Sigmoid colon (tissue), 7 donors: ENCODE results near the gene EME2. TPM values are rescaled to one million over a fixed set of nuclear protein-coding genes. Genes with fewer than 3 reads are reported as not detected.

ENCODE experiments used
- DNase-seq: peaks from one replicate; pipeline ENCODE4 v3.0.0-alpha.2; 2019
- H3K27ac ChIP-seq, 4 donors: fragments of 200-600 bp; sonication (generic); one replicate each; pipeline ENCODE4 v1.5.1; 2016 to 2019; ENCODE audit warnings: mild to moderate bottlenecking in 1 of 4
- H3K27me3 ChIP-seq, 3 donors: fragments of 200-600 bp; sonication (generic); one replicate each; pipeline ENCODE4 v1.5.1; 2019; ENCODE audit warnings: mild to moderate bottlenecking in 1 of 3
- H3K36me3 ChIP-seq, 4 donors: fragments of 200-600 bp; sonication (generic); one replicate each; pipeline ENCODE4 v1.5.1; 2016 to 2019
- H3K4me1 ChIP-seq, 4 donors: fragments of 200-600 bp; sonication (generic); one replicate each; pipeline ENCODE4 v1.5.1; 2017 to 2019
- H3K4me3 ChIP-seq, 4 donors: fragments of 200-600 bp; sonication (generic); one replicate each; pipeline ENCODE4 v1.5.1; 2017 to 2019; ENCODE audit warnings: mild to moderate bottlenecking in 2 of 4, moderate library complexity in 1 of 4
- H3K9me3 ChIP-seq, 4 donors: fragments of 200-600 bp in 3 of 4; sonication (generic) in 3 of 4; one replicate each; pipeline versions ENCODE4 v1.5.1 to v1.6.1; 2013 to 2019
- EP300 ChIP-seq, 4 donors: sonication (generic); formaldehyde crosslinking; IDR thresholded peaks; one replicate each; pipeline ENCODE4 v1.6.1; 2017; ENCODE audit warnings: antibody characterized with exemption in 4 of 4
- POLR2A ChIP-seq, 2 donors: fragments of 450-650 bp; IDR thresholded peaks; one replicate each; pipeline ENCODE4 v1.6.1; 2016; ENCODE audit warnings: antibody characterized with exemption in 2 of 2, mild to moderate bottlenecking in 2 of 2, moderate library complexity in 2 of 2
- POLR2AphosphoS5 ChIP-seq, 4 donors: sonication (generic); formaldehyde crosslinking; IDR thresholded peaks; one replicate each; pipeline ENCODE4 v1.6.1; 2017; ENCODE audit warnings: antibody characterized with exemption in 4 of 4
- WGBS, 2 donors: extraction: QIAGEN DNeasy Blood & Tissue Kit; methylation state at CpG; one replicate each; pipeline ENCODE4 v1.1.7; 2013; 5-methylcytosine and 5-hydroxymethylcytosine counted together
- intact Hi-C: fragments of 100-400 bp; cut with DNase I; formaldehyde crosslinking; loops from one replicate; pipeline ENCODE4 v1.15.1; 2023
- polyA plus RNA-seq, 3 donors: library from polyadenylated mRNA; stranded (reverse); fragments of 200-250 nt; gene quantifications; one replicate each; pipeline ENCODE4 v1.2.3, GENCODE V29; 2013
- total RNA-seq, 4 donors: library from RNA; depleted of rRNA; stranded (reverse); fragments of >200 nt; gene quantifications; one replicate each; pipeline ENCODE4 v1.1.0, GENCODE V29; 2016
- TF ChIP-seq, protein P1 (sequence below), 4 experiments: fragments of 450-650 bp in 3 of 4; fragments of 200-600 bp in 1 of 4; IDR thresholded peaks; one replicate each; pipeline ENCODE4 v1.5.1; 2016 to 2019; ENCODE audit warnings: antibody characterized with exemption in 4 of 4, mild to moderate bottlenecking in 3 of 4, moderate library complexity in 2 of 4
- donor health status: healthy with polysubstance abuse.
- donor health status: Bipolar disorder and iron deficiency.
- donor health status: healthy.

EME2 gene
- total and polyA plus RNA-seq, 7 donors, result 1.8 to 17.1 (median 5.2) TPM

DNA sequence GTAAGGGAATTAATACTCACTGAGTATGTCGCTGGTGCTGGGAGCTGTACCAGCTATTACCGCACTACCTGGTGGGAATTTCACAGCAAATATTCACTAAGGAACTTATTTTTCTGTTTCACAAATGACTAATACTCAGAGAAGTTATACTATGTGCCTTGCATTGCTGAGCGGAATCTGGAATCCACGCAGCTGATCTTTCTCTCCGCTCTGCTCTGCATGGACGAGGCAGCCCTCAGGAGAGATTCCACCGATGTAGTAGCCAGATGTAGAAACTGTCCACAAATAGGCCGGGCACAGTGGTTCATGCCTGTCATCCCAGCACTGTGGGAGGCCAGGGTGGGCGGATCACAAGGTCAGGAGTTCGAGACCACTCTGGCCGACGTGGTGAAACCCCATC is 18.4 kb upstream of the EME2 start:
- no peaks in the 10 kb centered on the region for H3K9me3 ChIP-seq
- no peak overlapping the region for H3K27ac ChIP-seq
- WGBS, 2 donors, result 95 to 96% methylated on average over 12 of the region's 12 CpGs
- no peak for DNase-seq
- H3K4me1 ChIP-seq, result no peaks in the 10 kb centered on the region
- TF ChIP-seq, protein P1, sequence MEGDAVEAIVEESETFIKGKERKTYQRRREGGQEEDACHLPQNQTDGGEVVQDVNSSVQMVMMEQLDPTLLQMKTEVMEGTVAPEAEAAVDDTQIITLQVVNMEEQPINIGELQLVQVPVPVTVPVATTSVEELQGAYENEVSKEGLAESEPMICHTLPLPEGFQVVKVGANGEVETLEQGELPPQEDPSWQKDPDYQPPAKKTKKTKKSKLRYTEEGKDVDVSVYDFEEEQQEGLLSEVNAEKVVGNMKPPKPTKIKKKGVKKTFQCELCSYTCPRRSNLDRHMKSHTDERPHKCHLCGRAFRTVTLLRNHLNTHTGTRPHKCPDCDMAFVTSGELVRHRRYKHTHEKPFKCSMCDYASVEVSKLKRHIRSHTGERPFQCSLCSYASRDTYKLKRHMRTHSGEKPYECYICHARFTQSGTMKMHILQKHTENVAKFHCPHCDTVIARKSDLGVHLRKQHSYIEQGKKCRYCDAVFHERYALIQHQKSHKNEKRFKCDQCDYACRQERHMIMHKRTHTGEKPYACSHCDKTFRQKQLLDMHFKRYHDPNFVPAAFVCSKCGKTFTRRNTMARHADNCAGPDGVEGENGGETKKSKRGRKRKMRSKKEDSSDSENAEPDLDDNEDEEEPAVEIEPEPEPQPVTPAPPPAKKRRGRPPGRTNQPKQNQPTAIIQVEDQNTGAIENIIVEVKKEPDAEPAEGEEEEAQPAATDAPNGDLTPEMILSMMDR (IDR thresholded peaks at IDR 0.05), result no peak
- TF ChIP-seq POLR2A (IDR thresholded peaks at IDR 0.05), result no peak
- TF ChIP-seq EP300 (IDR thresholded peaks at IDR 0.05), result no peak
- TF ChIP-seq POLR2AphosphoS5 (IDR thresholded peaks at IDR 0.05), result no peak
- intact Hi-C loops, result no loop called here
- peaks cover 24 to 75% (median 40%) of the 10 kb centered on the region in 4 donors for H3K36me3 ChIP-seq
- H3K27me3 ChIP-seq, result no peaks in the 10 kb centered on the region
- no peak overlapping the region for H3K4me3 ChIP-seq

DNA sequence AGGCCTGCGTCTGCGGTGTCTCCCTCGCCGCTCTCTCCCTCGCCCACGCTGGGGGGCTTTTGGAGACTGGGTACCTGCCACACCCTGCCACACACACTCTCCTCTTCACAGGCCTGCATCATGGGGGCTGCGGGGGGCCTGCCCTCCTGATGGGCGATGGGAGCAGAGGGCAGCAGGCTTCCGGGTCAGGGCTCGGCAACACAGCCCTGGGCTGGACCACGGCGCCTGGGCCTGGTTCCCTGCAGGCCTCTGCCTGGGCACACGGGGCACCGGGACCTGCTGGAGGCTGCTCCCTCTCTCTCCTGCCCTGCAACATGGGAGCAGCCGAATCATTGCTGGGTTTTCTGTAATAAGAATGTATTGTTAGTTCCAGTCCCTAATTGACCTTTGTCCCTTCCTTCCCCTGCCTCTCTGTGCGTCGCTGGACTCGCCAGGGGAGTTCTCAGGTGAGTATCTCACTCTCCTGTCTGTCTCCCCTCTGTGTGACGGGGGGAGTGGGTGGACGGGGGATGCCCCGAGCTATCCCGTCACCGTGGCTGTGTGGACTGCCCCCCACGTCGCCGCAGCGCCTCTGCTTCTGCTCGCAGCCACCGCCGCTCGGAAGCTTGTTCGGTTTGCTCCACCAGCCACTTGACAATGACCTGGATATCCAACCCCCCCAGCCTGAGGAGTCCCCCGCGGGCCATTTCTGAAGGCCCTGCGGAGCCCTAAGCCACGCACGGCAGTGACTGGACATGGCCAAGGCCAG is 14.7 kb upstream of the EME2 start:
- H3K36me3 ChIP-seq, result peaks cover 11 to 70% (median 41%) of the 10 kb centered on the region in 4 donors
- WGBS, 2 donors, result 26 to 78% methylated on average over 37 of the region's 37 CpGs

DNA sequence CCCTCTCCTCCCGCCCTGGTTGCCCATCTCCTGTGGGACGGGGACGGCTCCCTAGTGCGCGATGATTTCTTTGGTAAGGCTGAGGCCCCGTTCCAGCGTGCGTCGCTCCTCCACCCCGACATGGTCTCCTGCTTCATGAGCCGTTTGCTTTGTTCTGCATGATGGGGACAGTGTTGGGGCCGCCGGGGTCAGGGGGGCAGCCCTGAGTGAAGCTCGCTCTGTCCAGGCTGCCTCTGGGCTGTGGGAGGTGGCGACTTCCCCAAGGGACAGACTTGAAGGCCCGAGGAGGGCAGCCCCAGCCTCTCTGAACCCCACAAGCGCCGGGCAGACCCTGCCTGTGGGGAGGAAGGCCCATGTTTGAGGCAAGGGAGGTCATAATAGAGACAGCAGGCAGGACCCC is 13.7 kb upstream of the EME2 start:
- no peaks in the 10 kb centered on the region for H3K4me1 ChIP-seq
- 92 to 94% methylated on average over 18 of the region's 18 CpGs for WGBS, 2 donors
- TF ChIP-seq, protein P1 (IDR thresholded peaks at IDR 0.05), result no peak
- no peak for TF ChIP-seq EP300 (IDR thresholded peaks at IDR 0.05)
- no peak for TF ChIP-seq POLR2A (IDR thresholded peaks at IDR 0.05)
- no peak for TF ChIP-seq POLR2AphosphoS5 (IDR thresholded peaks at IDR 0.05)
- intact Hi-C loops, result no loop called here
- H3K27me3 ChIP-seq, result no peaks in the 10 kb centered on the region
- H3K9me3 ChIP-seq, result no peaks in the 10 kb centered on the region
- H3K4me3 ChIP-seq, result no peak overlapping the region
- H3K36me3 ChIP-seq, result peaks cover 13 to 73% (median 42%) of the 10 kb centered on the region in 4 donors
- DNase-seq, result no peak
- no peak overlapping the region for H3K27ac ChIP-seq

More for the DNA sequence above, 14.7 kb upstream of the EME2 start:
- no peak for DNase-seq
- no peaks in the 10 kb centered on the region for H3K9me3 ChIP-seq
- H3K4me1 ChIP-seq, result no peaks in the 10 kb centered on the region
- no peak overlapping the region for H3K27ac ChIP-seq
- no peak overlapping the region for H3K4me3 ChIP-seq
- TF ChIP-seq POLR2A (IDR thresholded peaks at IDR 0.05) (no peak), EP300 (IDR thresholded peaks at IDR 0.05) (no peak), POLR2AphosphoS5 (IDR thresholded peaks at IDR 0.05) (no peak)
- TF ChIP-seq, protein P1 (IDR thresholded peaks at IDR 0.05), result no peak
- intact Hi-C loops, result no loop called here
- no peaks in the 10 kb centered on the region for H3K27me3 ChIP-seq

DNA sequence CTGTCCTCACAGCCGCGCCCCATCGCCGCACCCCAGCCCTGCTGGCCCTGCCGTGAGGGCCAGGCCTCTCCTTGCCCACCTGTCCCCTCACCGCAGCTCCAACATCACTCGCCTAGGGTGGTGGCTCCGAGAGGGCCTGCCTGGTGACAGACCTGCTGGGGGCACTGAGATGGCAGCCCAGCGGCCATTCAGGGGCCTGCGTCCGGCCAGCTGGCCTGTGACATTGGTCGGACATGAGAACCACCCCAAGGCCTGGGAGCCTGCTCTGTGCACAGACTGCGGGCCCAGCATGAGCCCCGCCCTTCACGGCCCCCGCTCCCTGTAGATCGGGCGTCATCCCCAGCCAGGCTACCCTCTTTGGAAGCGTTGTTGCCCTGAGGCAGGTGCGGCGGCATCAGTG is 13.1 kb upstream of the EME2 start:
- H3K4me1 ChIP-seq, result no peaks in the 10 kb centered on the region
- H3K9me3 ChIP-seq, result no peaks in the 10 kb centered on the region
- no peak overlapping the region for H3K27ac ChIP-seq
- DNase-seq, result no peak
- TF ChIP-seq POLR2AphosphoS5 (IDR thresholded peaks at IDR 0.05), result no peak
- TF ChIP-seq, protein P1 (IDR thresholded peaks at IDR 0.05), result no peak
- TF ChIP-seq EP300 (IDR thresholded peaks at IDR 0.05), result no peak
- no peak for TF ChIP-seq POLR2A (IDR thresholded peaks at IDR 0.05)
- no peaks in the 10 kb centered on the region for H3K27me3 ChIP-seq
- H3K36me3 ChIP-seq, result peaks cover 19 to 73% (median 45%) of the 10 kb centered on the region in 4 donors
- intact Hi-C loops, result no loop called here
- no peak overlapping the region for H3K4me3 ChIP-seq
- 93% methylated on average over 21 of the region's 21 CpGs for WGBS, 2 donors
